HEK293T (cell line): ENCODE data around the gene PGBD5.

ENCODE experiments used
- ELF4 ChIP-seq: fragments of 450-650 bp; IDR thresholded peaks from 2 replicates; pipeline ENCODE4 v1.6.1; 2017; ENCODE audit warnings: antibody characterized with exemption
- SUZ12 ChIP-seq: fragments of 450-650 bp; IDR thresholded peaks from 2 replicates; pipeline ENCODE4 v1.6.1; 2016; ENCODE audit warnings: mild to moderate bottlenecking

DNA sequence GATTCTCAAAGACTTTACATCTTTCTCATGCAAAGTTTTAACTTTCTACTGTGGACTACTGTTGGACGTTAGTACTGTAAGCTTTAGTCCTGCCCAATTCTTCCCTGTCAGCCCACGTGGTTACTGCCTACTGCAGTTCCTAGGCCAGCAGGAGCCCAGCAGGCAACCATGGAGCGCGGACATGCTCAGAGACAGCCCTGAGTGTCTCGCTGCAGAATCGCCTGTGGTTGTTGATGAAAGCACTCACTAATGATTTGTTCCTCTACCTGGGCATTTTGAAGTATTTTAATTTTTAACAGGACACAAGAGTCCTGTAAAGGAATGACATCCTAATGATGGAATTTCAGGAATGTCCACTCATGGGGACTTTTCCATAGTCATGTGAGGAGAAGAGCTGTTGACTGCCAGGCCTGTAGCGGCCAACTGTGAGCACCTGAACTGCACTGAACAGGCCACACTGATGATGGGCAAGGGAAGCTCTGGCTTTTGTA is 44.1 kb downstream of the PGBD5 start:
- TF ChIP-seq SUZ12 = no peak
- TF ChIP-seq ELF4 = no peak
